DMS53 (cell line): Measurements from ENCODE around the gene NEUROD6.

Experiments used
- DNase-seq: peaks from one replicate; lab custom pipeline; 2025; lab: John Stamatoyannopoulos, UW

NEUROD6 gene

DNA sequence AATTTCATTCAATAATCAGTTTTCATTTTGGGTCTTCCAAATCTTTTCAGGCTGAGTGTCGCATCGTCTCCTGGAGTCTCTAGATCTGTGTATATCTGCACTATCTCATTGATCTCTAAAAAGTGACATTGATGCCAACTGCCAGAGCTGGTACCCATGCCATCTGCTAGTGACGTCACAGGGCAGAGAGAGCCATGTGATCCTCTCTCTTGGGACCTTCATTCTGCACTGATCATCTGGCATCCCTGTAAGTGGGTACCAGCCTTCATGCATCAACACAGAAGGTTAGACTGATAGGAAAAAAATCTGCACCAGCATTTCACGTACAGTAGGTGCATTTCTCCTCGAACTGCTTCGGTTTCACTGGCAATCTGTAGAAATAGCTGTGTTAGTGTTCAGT, at the start of gene NEUROD6:
TSS of gene NEUROD6 (minus strand) at position 124 of the 400 bp plus-strand sequence. CDS start 1,458 bp downstream, outside the sequence.
- no peak for DNase-seq

DNA sequence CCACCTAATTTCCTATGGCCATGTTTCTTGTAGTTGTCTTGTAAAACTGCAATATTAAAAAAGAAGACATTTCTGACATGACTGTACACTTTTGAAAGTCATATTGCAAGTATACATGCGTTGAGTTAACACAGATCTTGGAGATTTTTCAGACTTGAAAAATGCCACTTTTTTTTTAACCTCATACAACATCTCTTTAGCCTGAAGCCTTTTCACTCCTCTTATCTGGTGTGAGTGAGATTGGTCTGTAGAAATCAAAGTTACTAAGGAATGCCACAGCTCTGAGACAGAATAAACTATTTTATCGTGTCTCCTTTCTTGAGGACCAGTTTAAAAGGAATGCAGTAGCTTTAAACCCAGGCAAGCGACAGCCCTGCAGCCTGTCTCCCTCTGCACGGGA, 43.9 kb upstream of the NEUROD6 start:
- DNase-seq, result no peak

GRCh38 chr7:31382722-31383121, 42.2 kb upstream of the NEUROD6 start:
- DNase-seq, result peak; percentile 36

- DNase-seq, result peak; percentile 94
Observed at GRCh38 chr7:31373337-31374289, 33.1 kb upstream of the NEUROD6 start.

DNA sequence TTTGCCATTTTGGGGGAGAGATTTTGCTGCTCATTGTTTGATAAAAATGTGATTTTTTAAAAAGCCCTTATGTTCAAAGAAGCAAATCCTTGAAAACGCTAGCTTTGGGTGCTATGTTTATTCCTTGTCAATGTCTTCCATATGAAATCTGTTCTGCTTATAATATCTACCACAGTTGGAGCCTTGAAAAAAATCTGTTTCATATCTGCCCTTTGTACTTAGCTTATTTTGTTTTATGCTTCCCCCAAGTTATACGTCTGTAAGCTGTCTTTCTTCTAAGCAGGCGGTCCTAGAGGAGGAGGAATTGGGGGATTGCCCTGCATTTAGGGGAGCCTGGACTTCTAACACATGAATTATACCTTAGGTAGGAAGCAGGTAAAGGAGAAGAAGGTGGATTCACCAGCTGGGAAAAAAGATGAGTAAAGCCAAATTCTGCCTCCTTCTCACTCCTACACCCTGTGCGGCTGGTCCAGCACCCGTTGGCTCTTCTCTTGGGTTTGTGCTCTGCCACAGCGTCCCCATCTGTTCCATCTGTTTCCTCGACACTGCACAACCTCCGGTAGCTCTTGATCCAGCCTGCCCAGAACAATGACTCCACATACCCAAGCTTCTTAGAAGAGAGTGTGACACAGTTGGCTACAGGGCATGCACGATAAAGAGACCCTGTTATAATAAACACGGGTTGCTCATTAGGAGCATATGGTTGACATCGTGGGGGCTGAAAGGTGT, 31.9 kb upstream of the NEUROD6 start:
- DNase-seq, result no peak

- DNase-seq, result peak; percentile 39
Observed at GRCh38 chr7:31371621-31372020, 31.1 kb upstream of the NEUROD6 start.

GRCh38 chr7:31370609-31371008, 30.1 kb upstream of the NEUROD6 start:
- peak; percentile 27 for DNase-seq

DNA sequence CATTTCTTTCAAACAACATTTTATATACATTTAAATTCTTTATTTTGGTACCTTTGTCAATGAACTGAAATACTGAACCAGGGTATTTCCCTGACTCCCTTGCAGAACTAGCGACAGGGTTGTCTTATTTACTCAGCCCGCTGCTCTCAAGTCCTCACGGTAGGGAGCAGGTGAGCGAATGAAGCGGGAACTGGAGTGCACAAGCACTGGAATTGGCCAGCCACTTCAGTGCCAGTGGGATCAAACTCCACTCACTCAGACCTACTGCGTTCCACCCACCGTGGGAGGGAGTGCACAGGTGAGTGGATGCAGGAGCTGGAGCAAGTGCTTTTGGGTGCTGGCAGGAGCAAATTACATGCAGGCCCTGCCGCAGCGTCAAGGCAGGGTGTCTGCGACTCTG, 28.1 kb upstream of the NEUROD6 start:
- peak; percentile 96 for DNase-seq

DNA sequence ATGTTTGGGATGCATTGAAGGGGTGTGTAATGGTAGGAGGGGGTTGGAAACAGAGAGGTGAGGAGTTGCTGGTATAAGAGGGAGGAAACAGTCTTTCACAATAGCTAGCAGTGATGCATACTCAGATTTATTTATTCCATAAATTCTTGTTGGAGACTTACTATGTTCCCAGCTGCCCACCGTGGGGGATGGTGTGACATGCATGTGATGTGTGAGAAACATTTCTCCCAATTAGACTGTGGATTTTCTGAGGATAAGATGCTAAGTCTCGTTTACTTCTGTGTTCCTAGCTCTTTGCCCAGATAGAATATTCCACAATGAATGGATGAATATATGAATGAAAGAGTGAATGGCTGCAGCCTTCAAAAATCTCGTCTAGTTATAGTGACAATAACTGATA, 23.0 kb upstream of the NEUROD6 start:
- no peak for DNase-seq

DNA sequence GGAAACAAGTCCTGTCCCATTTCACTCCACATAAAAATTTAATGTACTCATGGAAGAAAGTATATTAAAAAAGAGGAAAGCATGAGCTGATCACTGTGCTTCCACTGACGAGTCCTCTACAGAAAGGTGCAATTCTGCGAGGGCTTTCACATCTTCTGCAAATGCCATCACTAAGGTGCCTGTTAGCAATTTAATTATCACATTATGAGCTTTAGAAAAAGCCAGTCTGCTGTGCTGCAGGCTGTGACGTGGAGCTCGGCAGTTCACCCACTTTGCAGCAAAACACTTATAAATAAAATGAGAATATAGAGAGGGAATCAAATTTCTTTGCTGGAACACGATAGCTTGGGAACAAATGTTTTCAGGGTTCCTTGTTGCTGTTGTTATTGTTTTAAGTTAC, 22.5 kb upstream of the NEUROD6 start:
- no peak for DNase-seq

GRCh38 chr7:31362401-31362800, 21.9 kb upstream of the NEUROD6 start:
- DNase-seq, result no peak

DNA sequence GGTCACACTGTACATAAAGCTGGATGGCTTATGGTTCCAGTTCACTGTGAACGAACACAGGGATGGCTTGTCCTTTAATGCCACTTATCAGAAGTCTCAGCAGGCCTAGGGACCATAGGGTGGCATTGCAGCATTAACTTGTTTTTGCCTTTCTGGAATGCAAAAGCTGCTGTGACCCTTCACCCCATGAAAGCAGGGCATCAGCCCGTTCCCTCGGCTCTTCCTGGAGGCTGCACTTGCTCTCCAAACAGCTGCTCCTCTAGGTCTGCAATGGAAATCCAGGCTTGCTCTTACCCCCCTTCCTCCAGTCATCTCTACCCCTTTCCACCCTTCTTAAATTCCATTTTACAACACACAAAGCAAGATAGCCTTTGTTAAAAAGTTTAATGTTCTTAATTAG, 17.9 kb upstream of the NEUROD6 start:
- DNase-seq, result no peak

- DNase-seq, result no peak
Observed at GRCh38 chr7:31345421-31345820, 4.9 kb upstream of the NEUROD6 start.

DNA sequence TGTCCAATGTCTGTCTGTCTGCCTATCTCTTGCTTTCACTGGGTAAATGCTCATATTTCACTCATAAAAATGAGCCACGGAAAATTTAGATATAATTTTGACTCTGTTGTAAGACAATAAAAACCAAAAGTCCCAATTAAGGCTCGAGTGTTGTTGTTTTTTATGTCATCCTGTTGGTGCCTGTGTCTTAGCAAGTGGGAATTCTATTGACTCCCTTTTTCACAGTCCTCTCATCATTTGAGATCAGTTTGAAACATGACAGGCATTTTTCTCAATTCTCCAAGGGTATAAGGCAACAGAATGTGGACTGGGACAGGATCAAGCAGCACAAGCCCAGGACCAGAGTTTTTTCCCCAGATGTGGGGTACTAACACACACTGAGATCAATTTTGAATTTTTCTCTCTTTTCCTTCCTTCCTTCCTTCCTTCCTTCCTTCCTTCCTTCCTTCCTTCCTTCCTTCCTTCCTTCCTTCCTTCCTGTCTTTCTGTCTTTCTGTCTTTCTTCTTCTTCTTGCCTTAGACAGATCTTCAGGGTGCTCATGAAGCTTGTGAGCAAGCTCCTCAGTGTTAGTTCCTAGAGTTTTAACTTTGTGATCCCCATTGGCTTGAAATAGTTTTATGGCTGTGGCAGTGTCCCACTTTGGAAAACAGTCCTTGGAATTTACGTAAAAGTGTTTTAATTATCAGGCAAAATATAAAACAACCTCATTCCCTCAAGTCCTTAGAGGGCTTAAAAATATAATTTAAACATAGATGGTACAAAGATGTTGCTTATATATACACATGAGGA, 3.2 kb upstream of the NEUROD6 start:
- DNase-seq, result no peak

GRCh38 chr7:31341141-31341540, 615 bp upstream of the NEUROD6 start:
- no peak for DNase-seq

- DNase-seq, result no peak
Observed at GRCh38 chr7:31340051-31340450, 475 bp downstream of the NEUROD6 start.

- DNase-seq, result no peak
Observed at GRCh38 chr7:31338706-31339105, 1.8 kb downstream of the NEUROD6 start.

- DNase-seq, result no peak
Observed at GRCh38 chr7:31337002-31337565, 3.4 kb downstream of the NEUROD6 start.

DNA sequence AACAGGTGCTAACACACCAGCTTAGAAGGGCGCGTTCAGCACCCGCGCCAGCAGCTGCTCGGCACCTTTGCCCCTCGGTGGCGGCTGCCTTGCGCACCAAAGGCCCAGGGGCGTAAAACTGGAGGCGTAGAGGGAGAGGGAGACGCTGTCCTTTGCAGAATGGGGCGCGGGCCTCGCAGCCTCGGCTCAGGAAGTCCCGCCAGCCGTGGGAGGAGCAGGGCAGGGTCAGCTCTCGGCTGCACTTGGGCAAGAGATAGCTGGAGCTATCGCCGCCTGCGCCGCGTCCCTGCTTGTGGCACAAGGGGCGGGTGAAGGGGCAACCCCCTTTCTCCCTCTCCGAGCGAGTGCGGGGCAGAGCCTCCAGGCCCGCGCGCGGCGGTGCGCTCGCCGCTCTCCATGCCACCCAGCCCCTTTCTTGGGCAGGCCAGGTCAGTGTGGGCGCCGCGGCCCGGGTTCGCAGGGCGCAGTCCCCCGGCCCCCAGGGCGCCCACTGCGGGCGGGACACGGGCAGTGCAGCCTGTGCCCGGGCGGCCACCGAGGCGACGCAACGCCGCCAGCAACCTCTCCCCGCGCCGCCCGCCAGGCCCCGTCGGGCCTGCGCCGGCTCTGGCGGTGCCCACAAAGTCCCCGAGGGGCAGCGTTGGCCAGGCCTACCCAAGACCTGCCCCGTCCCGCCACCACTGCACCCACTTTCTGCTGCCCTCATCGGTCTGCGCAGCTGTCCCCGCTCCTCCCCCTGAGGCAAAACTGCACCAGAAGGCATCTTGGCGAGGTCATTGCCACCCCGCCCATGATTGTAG, 4.1 kb downstream of the NEUROD6 start:
- peak; percentile 59 for DNase-seq

DNA sequence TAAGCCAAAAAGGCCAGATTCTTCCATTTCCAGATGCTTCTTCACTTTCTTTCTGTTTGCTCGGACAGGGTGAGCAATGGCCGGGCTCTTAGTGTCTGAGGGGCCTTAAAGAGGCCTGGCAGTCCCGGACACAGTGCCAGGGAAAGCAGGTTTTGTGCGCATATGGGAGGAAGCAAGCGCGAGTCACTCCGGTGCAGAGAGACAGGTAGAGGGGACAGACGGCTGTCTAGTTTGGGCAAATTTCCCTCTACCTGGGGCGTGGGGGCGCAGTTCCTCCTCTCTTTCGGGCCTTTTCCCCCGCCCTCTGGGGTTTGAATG, 4.7 kb downstream of the NEUROD6 start:
- DNase-seq, result no peak

GRCh38 chr7:31335161-31335856, 5.2 kb downstream of the NEUROD6 start:
- DNase-seq, result no peak
